HepG2 (cell line): Measurements from ENCODE around the gene PAMR1. TPM values are rescaled to one million over a fixed set of nuclear protein-coding genes. Genes with fewer than 3 reads are reported as not detected.

Source experiments
- ATAC-seq: fragments of 200-7000 bp; cut with Tn5 transposase; 3 replicates; pipeline ENCODE4 v1.9.1; 2020; ENCODE audit warnings: mild to moderate bottlenecking, moderate library complexity
- BruUV-seq: library from RNA; stranded (reverse); fragments of 400-500 nt; replicated peaks from 2 replicates; lab custom pipeline; 2021; lab: Mats Ljungman, UMichigan
- CTCF ChIA-PET: fragments of 300-600 bp; formaldehyde crosslinking; extraction: SDS; loops from one replicate; lab custom pipeline; 2021; ENCODE audit warnings: low total read pairs, inconsistent platforms, low intra/inter-chr PET ratio; lab: Yijun Ruan, JAX
- POLR2A ChIA-PET: fragments of 350-600 bp; sonication (Branson Sonifier 250); formaldehyde crosslinking; loops from one replicate; lab custom pipeline; 2020; ENCODE audit warnings: antibody characterized with exemption, inconsistent platforms; lab: Yijun Ruan, JAX
- DNase-seq: peaks from one replicate; pipeline ENCODE4 v3.0.0-alpha.2; 2015; ENCODE audit warnings: low spot score
- FAIRE-seq: peaks from 3 replicates; lab custom pipeline; 2011; peaks lifted over from hg19 to GRCh38; lab: Jason Lieb, UNC
- H2AFZ ChIP-seq: one replicate; pipeline ENCODE4 v1.6.1; 2011; ENCODE audit warnings: low read length, inconsistent platforms
- H3K27ac ChIP-seq: fragments of 300-600 bp; 3 replicates; pipeline ENCODE4 v1.8.0; 2011; ENCODE audit warnings: mixed run types, mild to moderate bottlenecking, mixed read lengths, low read length, inconsistent platforms; ENCODE audit not compliant: insufficient read depth; ENCODE audit errors: extremely low read length
- H3K27me3 ChIP-seq, 2 experiments: fragments of 200-600 bp in 1 of 2; 2 replicates in 1 of 2; 3 replicates in 1 of 2; pipeline versions ENCODE4 v1.6.0 to v1.8.0; 2011; ENCODE audit warnings: low read length in 2 of 2, mild to moderate bottlenecking in 2 of 2, moderate library complexity in 2 of 2, inconsistent platforms in 1 of 2; ENCODE audit not compliant: insufficient read depth in 2 of 2, control insufficient read depth in 1 of 2
- H3K36me3 ChIP-seq, 2 experiments: fragments of 200-600 bp in 1 of 2; replicated peaks in 1 of 2; 2 replicates in 1 of 2; 3 replicates in 1 of 2; pipeline versions ENCODE4 v1.5.1 to v1.8.0; 2011; ENCODE audit warnings: low read length in 2 of 2, inconsistent platforms in 1 of 2; ENCODE audit not compliant: insufficient read depth in 2 of 2, control insufficient read depth in 1 of 2
- H3K4me1 ChIP-seq: 2 replicates; pipeline ENCODE4 v1.5.1; 2012; ENCODE audit warnings: low read length, inconsistent platforms; ENCODE audit not compliant: insufficient read depth
- H3K4me2 ChIP-seq: 2 replicates; pipeline ENCODE4 v1.6.0; 2011; ENCODE audit warnings: low read depth, low read length, inconsistent platforms
- H3K4me3 ChIP-seq, 3 experiments: fragments of 200-600 bp in 1 of 3; sonication (generic), shearing (Covaris generic) in 1 of 3; replicated peaks in 1 of 3; 2 replicates each; pipeline ENCODE4 v1.5.1; 2011 to 2016; ENCODE audit warnings: low read length in 3 of 3, inconsistent platforms in 2 of 3, low read depth in 2 of 3, mild to moderate bottlenecking in 2 of 3, control low read depth in 1 of 3, mixed read lengths in 1 of 3; ENCODE audit not compliant: insufficient read depth in 1 of 3
- H3K79me2 ChIP-seq: one replicate; pipeline ENCODE4 v1.6.1; 2011; ENCODE audit warnings: low read length, inconsistent platforms; ENCODE audit not compliant: insufficient read depth
- H3K9ac ChIP-seq: 2 replicates; pipeline ENCODE4 v1.6.0; 2011; ENCODE audit warnings: mild to moderate bottlenecking, low read depth, low read length, inconsistent platforms; ENCODE audit not compliant: insufficient read depth
- H3K9me3 ChIP-seq: 2 replicates; pipeline ENCODE4 v1.5.1; 2012; ENCODE audit warnings: mild to moderate bottlenecking, low read length
- H4K20me1 ChIP-seq: 2 replicates; pipeline ENCODE4 v1.6.0; 2011; ENCODE audit warnings: inconsistent platforms, mild to moderate bottlenecking, low read length, moderate library complexity; ENCODE audit not compliant: insufficient read depth
- ARHGAP35 ChIP-seq: sonication (generic); formaldehyde crosslinking; IDR thresholded peaks from 2 replicates; pipeline ENCODE4 v1.9.0; 2022; ENCODE audit warnings: mild to moderate bottlenecking, inconsistent platforms, moderate library complexity, missing genetic modification reagents, borderline replicate concordance
- BRD4 ChIP-seq: sonication (generic); formaldehyde crosslinking; IDR thresholded peaks from 2 replicates; pipeline ENCODE4 v1.4.0; 2020; ENCODE audit warnings: missing genetic modification reagents
- CHD2 ChIP-seq: IDR thresholded peaks from 2 replicates; pipeline ENCODE4 v1.6.1; 2011; ENCODE audit warnings: low read depth, low read length, improper control_type of control experiment
- DR1 ChIP-seq: sonication (generic); formaldehyde crosslinking; IDR thresholded peaks from 2 replicates; pipeline ENCODE4 v1.8.0; 2021; ENCODE audit warnings: mild to moderate bottlenecking, missing genetic modification reagents, inconsistent platforms
- FOXA3 ChIP-seq: IDR thresholded peaks from 2 replicates; pipeline ENCODE4 v1.6.1; 2016; ENCODE audit warnings: missing genetic modification reagents, missing compliant biosample characterization
- KDM6A ChIP-seq: IDR thresholded peaks from 2 replicates; pipeline ENCODE4 v1.6.1; 2016; ENCODE audit warnings: low read depth
- MAFG ChIP-seq: sonication (generic); formaldehyde crosslinking; IDR thresholded peaks from 2 replicates; pipeline ENCODE4 v1.5.1; 2020; ENCODE audit warnings: mild to moderate bottlenecking, missing genetic modification reagents
- NONO ChIP-seq, 2 experiments: fragments of 450-650 bp in 1 of 2; sonication (generic) in 1 of 2; formaldehyde crosslinking in 1 of 2; IDR thresholded peaks in 1 of 2; conservative IDR thresholded peaks in 1 of 2; 2 replicates each; pipeline versions ENCODE4 v1.6.1 to v1.8.0; 2017 to 2022; ENCODE audit warnings: mild to moderate bottlenecking in 1 of 2, missing genetic modification reagents in 1 of 2, moderate library complexity in 1 of 2
- NR2F6 ChIP-seq, 2 experiments: IDR thresholded peaks; 2 replicates each; pipeline ENCODE4 v1.6.1; 2016; ENCODE audit warnings: antibody characterized with exemption in 1 of 2, mild to moderate bottlenecking in 1 of 2
- PRDM15 ChIP-seq: sonication (generic); formaldehyde crosslinking; IDR thresholded peaks from 2 replicates; pipeline ENCODE4 v1.4.0; 2020; ENCODE audit warnings: missing genetic modification reagents
- RFX5 ChIP-seq: IDR thresholded peaks from 2 replicates; pipeline ENCODE4 v1.6.1; 2011; ENCODE audit warnings: low read depth, low read length, improper control_type of control experiment
- SP5 ChIP-seq: IDR thresholded peaks from 2 replicates; pipeline ENCODE4 v1.6.1; 2016; ENCODE audit warnings: low read depth, borderline replicate concordance
- ZBTB21 ChIP-seq: sonication (generic); formaldehyde crosslinking; IDR thresholded peaks from 2 replicates; pipeline ENCODE4 v1.4.0; 2020; ENCODE audit warnings: missing genetic modification reagents
- ZBTB8A ChIP-seq: sonication (generic); formaldehyde crosslinking; IDR thresholded peaks from 2 replicates; pipeline ENCODE4 v1.4.0; 2020; ENCODE audit warnings: mild to moderate bottlenecking, low read depth, missing genetic modification reagents, borderline replicate concordance
- ZKSCAN1 ChIP-seq: fragments of 150-350 bp; IDR thresholded peaks from 2 replicates; pipeline ENCODE4 v1.6.1; 2014; ENCODE audit warnings: low read length
- ZNF720 ChIP-seq: sonication (generic); formaldehyde crosslinking; IDR thresholded peaks from 2 replicates; pipeline ENCODE4 v1.4.0; 2020; ENCODE audit warnings: missing genetic modification reagents
- ZNF768 ChIP-seq: sonication (generic); formaldehyde crosslinking; IDR thresholded peaks from 2 replicates; pipeline ENCODE4 v1.4.0; 2020; ENCODE audit warnings: missing genetic modification reagents
- WGBS: methylation state at CpG from one replicate; pipeline ENCODE4 v1.1.6; 2017; ENCODE audit warnings: low lambda C conversion rate; 5-methylcytosine and 5-hydroxymethylcytosine counted together
- in situ Hi-C: cut with HindIII; loops from 2 replicates; pipeline ENCODE4 v1.10.0; 2017; ENCODE audit warnings: low pct_unique_long_range_greater_than_20kb; ENCODE audit not compliant: extremely low pct_ligation_motif_present
- intact Hi-C: fragments of 100-400 bp; cut with micrococcal nuclease; formaldehyde crosslinking; loops from one replicate; pipeline ENCODE4 v1.10.0; 2022; ENCODE audit not compliant: unreplicated experiment
- polyA plus RNA-seq, 8 experiments: library from polyadenylated mRNA; depleted of rRNA in 3 of 8; stranded (reverse) in 7 of 8; unstranded in 1 of 8; fragments of >200 nt; fragmentation: Illumina TruSeq in 4 of 8; extraction: Trizol in 4 of 8; gene quantifications; 2 replicates each; pipeline versions ENCODE4 v1.2.1 to v1.2.3, GENCODE V29; 2011 to 2016; ENCODE audit warnings: low read depth in 4 of 8, missing spikeins in 1 of 8, mixed read lengths in 1 of 8; ENCODE audit not compliant: insufficient read depth in 1 of 8
- total RNA-seq, 5 experiments: library from RNA; depleted of rRNA; stranded (reverse); fragments of >200 nt; fragmentation: Illumina TruSeq; extraction: Trizol; gene quantifications; 2 replicates each; pipeline ENCODE4 v1.2.3, GENCODE V29; 2016; ENCODE audit warnings: low read depth in 1 of 5
- TF ChIP-seq, protein P1 (sequence below): sonication (generic); formaldehyde crosslinking; IDR thresholded peaks from 2 replicates; pipeline ENCODE4 v1.5.0; 2020; ENCODE audit warnings: mild to moderate bottlenecking, missing genetic modification reagents
- TF ChIP-seq, protein P2 (sequence below): IDR thresholded peaks from 2 replicates; pipeline ENCODE4 v1.6.1; 2016

PAMR1 gene
- total and polyA plus RNA-seq, 2 of the 13 experiments (the other 11 are each of a cell fraction or from before 2014, with no cell fraction given) = not detected

DNA sequence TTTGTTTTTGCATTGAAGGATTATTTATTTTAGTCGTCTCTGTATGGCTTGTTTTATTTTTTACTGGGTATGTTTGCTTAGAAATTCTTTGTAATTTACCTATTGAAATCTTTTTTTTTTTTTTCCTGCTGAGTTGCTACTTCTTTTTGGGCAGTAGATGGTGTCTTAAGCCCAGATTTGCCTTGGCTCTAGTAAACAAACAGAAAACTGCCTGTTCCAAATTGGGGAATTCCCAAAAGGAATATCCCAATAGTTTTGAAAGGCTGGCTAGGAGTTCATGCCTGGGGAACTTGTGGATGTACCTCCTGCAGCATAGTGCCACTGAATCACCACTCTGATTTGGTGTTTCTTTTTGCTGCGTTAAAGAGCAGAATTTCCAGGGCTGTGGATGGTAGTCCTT lies 17.7 kb downstream of the PAMR1 start:
- FAIRE-seq (no peak), DNase-seq (no peak), ATAC-seq (no peak)
- Histone ChIP-seq H3K36me3 (no peaks in the 10 kb centered on the region), H3K4me1 (no peaks in the 10 kb centered on the region), H2AFZ (no peak overlapping the region), H3K79me2 (no peaks in the 10 kb centered on the region), H3K9me3 (no peaks in the 10 kb centered on the region; the same call in 1 of the 2 replicates), H3K9ac (no peak overlapping the region), H3K27me3 (peaks cover 0 to 5% of the 10 kb centered on the region in 2 experiments; a peak in 1 of 5 replicates), H3K27ac (no peak overlapping the region), H3K4me2 (no peak overlapping the region), H4K20me1 (no peaks in the 10 kb centered on the region), H3K4me3 (no peak overlapping the region)
- in situ Hi-C loops = no loop called here
- BruUV-seq = no TSS peak
- intact Hi-C loops = no loop called here
- ChIA-PET POLR2A (no interaction called here), CTCF (no interaction called here)
- 43% methylated on average over 2 of the region's 2 CpGs for WGBS
- TF ChIP-seq PRDM15 (no peak), NONO (IDR thresholded peaks at IDR 0.05) (no peak), NONO (CRISPR knock-in tag; conservative IDR thresholded peaks at IDR 0.05) (no peak), BRD4 (CRISPR knock-in tag) (no peak), CHD2 (no peak), ZKSCAN1 (no peak), KDM6A (no peak), MAFG (no peak), ZBTB8A (no peak), SP5 (CRISPR knock-in tag) (no peak), ZBTB21 (CRISPR knock-in tag) (no peak), ZNF768 (CRISPR knock-in tag) (no peak), ARHGAP35 (CRISPR knock-in tag) (no peak), DR1 (no peak), RFX5 (no peak), FOXA3 (CRISPR knock-in tag) (no peak), ZNF720 (CRISPR knock-in tag) (no peak), NR2F6 (IDR thresholded peaks at IDR 0.05) (no peak), NR2F6 (CRISPR knock-in tag; IDR thresholded peaks at IDR 0.05) (no peak)
- TF ChIP-seq, protein P1, sequence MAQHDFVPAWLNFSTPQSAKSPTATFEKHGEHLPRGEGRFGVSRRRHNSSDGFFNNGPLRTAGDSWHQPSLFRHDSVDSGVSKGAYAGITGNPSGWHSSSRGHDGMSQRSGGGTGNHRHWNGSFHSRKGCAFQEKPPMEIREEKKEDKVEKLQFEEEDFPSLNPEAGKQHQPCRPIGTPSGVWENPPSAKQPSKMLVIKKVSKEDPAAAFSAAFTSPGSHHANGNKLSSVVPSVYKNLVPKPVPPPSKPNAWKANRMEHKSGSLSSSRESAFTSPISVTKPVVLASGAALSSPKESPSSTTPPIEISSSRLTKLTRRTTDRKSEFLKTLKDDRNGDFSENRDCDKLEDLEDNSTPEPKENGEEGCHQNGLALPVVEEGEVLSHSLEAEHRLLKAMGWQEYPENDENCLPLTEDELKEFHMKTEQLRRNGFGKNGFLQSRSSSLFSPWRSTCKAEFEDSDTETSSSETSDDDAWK = no peak
- TF ChIP-seq, protein P2, sequence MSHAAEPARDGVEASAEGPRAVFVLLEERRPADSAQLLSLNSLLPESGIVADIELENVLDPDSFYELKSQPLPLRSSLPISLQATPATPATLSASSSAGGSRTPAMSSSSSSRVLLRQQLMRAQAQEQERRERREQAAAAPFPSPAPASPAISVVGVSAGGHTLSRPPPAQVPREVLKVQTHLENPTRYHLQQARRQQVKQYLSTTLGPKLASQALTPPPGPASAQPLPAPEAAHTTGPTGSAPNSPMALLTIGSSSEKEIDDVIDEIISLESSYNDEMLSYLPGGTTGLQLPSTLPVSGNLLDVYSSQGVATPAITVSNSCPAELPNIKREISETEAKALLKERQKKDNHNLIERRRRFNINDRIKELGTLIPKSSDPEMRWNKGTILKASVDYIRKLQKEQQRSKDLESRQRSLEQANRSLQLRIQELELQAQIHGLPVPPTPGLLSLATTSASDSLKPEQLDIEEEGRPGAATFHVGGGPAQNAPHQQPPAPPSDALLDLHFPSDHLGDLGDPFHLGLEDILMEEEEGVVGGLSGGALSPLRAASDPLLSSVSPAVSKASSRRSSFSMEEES (CRISPR knock-in tag) = no peak
